H9 (cell line): ENCODE data around the gene RPL22L1. TPM values are rescaled to one million over a fixed set of nuclear protein-coding genes. Genes with fewer than 3 reads are reported as not detected.
"Not testable (repeated sequence)": the region's sequence is repeated elsewhere in the genome, so short reads cannot be mapped to it uniquely, and the experiment has no call there.

Experiments used
- DNase-seq: peaks from one replicate; pipeline ENCODE4 v3.0.0-alpha.2; 2017
- H2AFZ ChIP-seq: one replicate; pipeline ENCODE4 v1.6.1; 2013; ENCODE audit warnings: mild to moderate bottlenecking, low read length, control low read depth, moderate library complexity
- H2AK5ac ChIP-seq: 2 replicates; pipeline ENCODE4 v1.6.1; 2013; ENCODE audit warnings: low read length, control low read depth, mixed read lengths; ENCODE audit not compliant: insufficient read length
- H2BK120ac ChIP-seq: one replicate; pipeline ENCODE4 v1.6.1; 2013; ENCODE audit warnings: low read depth, mild to moderate bottlenecking, low read length, control low read depth, inconsistent platforms; ENCODE audit not compliant: poor library complexity, severe bottlenecking
- H2BK12ac ChIP-seq: 2 replicates; pipeline ENCODE4 v1.6.1; 2013; ENCODE audit warnings: low read length, control low read depth, mixed read lengths, low read depth; ENCODE audit not compliant: insufficient read length
- H2BK15ac ChIP-seq: 2 replicates; pipeline ENCODE4 v1.6.1; 2013; ENCODE audit warnings: low read depth, low read length, control low read depth
- H2BK20ac ChIP-seq: one replicate; pipeline ENCODE4 v1.6.1; 2013; ENCODE audit warnings: low read depth, mild to moderate bottlenecking, low read length, control low read depth, inconsistent platforms; ENCODE audit not compliant: poor library complexity, severe bottlenecking
- H2BK5ac ChIP-seq: 2 replicates; pipeline ENCODE4 v1.6.1; 2013; ENCODE audit warnings: low read length, control low read depth, mixed read lengths; ENCODE audit not compliant: insufficient read length
- H3K14ac ChIP-seq: 2 replicates; pipeline ENCODE4 v1.6.1; 2013; ENCODE audit warnings: low read length, control low read depth; ENCODE audit not compliant: insufficient read depth
- H3K18ac ChIP-seq: 2 replicates; pipeline ENCODE4 v1.6.1; 2013; ENCODE audit warnings: low read depth, mild to moderate bottlenecking, mixed read lengths, low read length, control low read depth; ENCODE audit not compliant: insufficient read length
- H3K23ac ChIP-seq: 2 replicates; pipeline ENCODE4 v1.6.1; 2013; ENCODE audit warnings: low read length, control low read depth, mixed read lengths, low read depth; ENCODE audit not compliant: insufficient read length
- H3K23me2 ChIP-seq: 2 replicates; pipeline ENCODE4 v1.6.1; 2013; ENCODE audit warnings: low read depth, mild to moderate bottlenecking, mixed read lengths, low read length, control low read depth; ENCODE audit not compliant: insufficient read length, poor library complexity, severe bottlenecking
- H3K27ac ChIP-seq: 2 replicates; pipeline ENCODE4 v1.5.1; 2013; ENCODE audit warnings: low read length, control low read depth, mixed read lengths, low read depth; ENCODE audit not compliant: insufficient read length
- H3K27me3 ChIP-seq: 2 replicates; pipeline ENCODE4 v1.6.1; 2013; ENCODE audit warnings: low read length, control low read depth, inconsistent platforms; ENCODE audit not compliant: insufficient read depth
- H3K4ac ChIP-seq: 2 replicates; pipeline ENCODE4 v1.6.1; 2013; ENCODE audit warnings: low read depth, mild to moderate bottlenecking, control low read depth, inconsistent platforms, low read length, moderate library complexity
- H3K4me1 ChIP-seq: 2 replicates; pipeline ENCODE4 v1.6.1; 2013; ENCODE audit warnings: low read length, control low read depth, inconsistent platforms; ENCODE audit not compliant: insufficient read depth
- H3K4me2 ChIP-seq: 2 replicates; pipeline ENCODE4 v1.6.1; 2013; ENCODE audit warnings: low read length, control low read depth, mixed read lengths; ENCODE audit not compliant: insufficient read length, insufficient read depth
- H3K56ac ChIP-seq: 2 replicates; pipeline ENCODE4 v1.6.1; 2013; ENCODE audit warnings: low read depth, mild to moderate bottlenecking, mixed read lengths, low read length, control low read depth; ENCODE audit not compliant: insufficient read length
- H3K79me1 ChIP-seq: 2 replicates; pipeline ENCODE4 v1.6.1; 2013; ENCODE audit warnings: low read depth, mild to moderate bottlenecking, moderate library complexity, low read length, control low read depth, inconsistent platforms; ENCODE audit not compliant: insufficient read depth, poor library complexity, severe bottlenecking
- H3K79me2 ChIP-seq: 2 replicates; pipeline ENCODE4 v1.6.1; 2013; ENCODE audit warnings: low read length, control low read depth, inconsistent platforms; ENCODE audit not compliant: insufficient read depth
- H3K9ac ChIP-seq: 2 replicates; pipeline ENCODE4 v1.6.1; 2013; ENCODE audit warnings: low read length, control low read depth, mixed read lengths; ENCODE audit not compliant: insufficient read length; ENCODE audit errors: extremely low read depth
- H3K9me3 ChIP-seq: one replicate; pipeline ENCODE4 v1.6.1; 2013; ENCODE audit warnings: low read depth, low read length, inconsistent platforms; ENCODE audit not compliant: control insufficient read depth
- H3T11ph ChIP-seq: one replicate; pipeline ENCODE4 v1.6.1; 2013; ENCODE audit warnings: mild to moderate bottlenecking, low read length, control low read depth, inconsistent platforms
- H4K20me1 ChIP-seq: one replicate; pipeline ENCODE4 v1.6.1; 2013; ENCODE audit not compliant: control insufficient read depth, insufficient read length, insufficient read depth
- H4K5ac ChIP-seq: 2 replicates; pipeline ENCODE4 v1.6.1; 2013; ENCODE audit warnings: low read depth, mild to moderate bottlenecking, mixed read lengths, low read length, control low read depth; ENCODE audit not compliant: insufficient read length
- H4K8ac ChIP-seq: replicated peaks from 2 replicates; pipeline ENCODE4 v1.6.1; 2013; ENCODE audit warnings: low read length, control low read depth, mixed read lengths, low read depth; ENCODE audit not compliant: insufficient read length
- H4K91ac ChIP-seq: 2 replicates; pipeline ENCODE4 v1.6.1; 2013; ENCODE audit warnings: low read depth, mild to moderate bottlenecking, moderate library complexity, mixed read lengths, low read length, control low read depth; ENCODE audit not compliant: insufficient read length
- H3K27ac Mint-ChIP-seq, 3 experiments: 2 replicates in 2 of 3; 3 replicates in 1 of 3; pipeline ENCODE4 v1.8.0; 2020 to 2021; ENCODE audit warnings: mixed read lengths in 3 of 3, mild to moderate bottlenecking in 1 of 3, moderate library complexity in 1 of 3
- H3K27me3 Mint-ChIP-seq: 2 replicates; pipeline ENCODE4 v1.8.0; 2021; ENCODE audit warnings: low read depth, mild to moderate bottlenecking, moderate library complexity, mixed read lengths
- H3K36me3 Mint-ChIP-seq, 3 experiments: 2 replicates in 2 of 3; 3 replicates in 1 of 3; pipeline ENCODE4 v1.8.0; 2020 to 2021; ENCODE audit warnings: low read depth in 3 of 3, mixed read lengths in 3 of 3; ENCODE audit not compliant: insufficient read depth in 1 of 3
- H3K4me1 Mint-ChIP-seq, 2 experiments: 2 replicates each; pipeline ENCODE4 v1.8.0; 2020; ENCODE audit warnings: mixed read lengths in 2 of 2
- H3K4me3 Mint-ChIP-seq, 2 experiments: 2 replicates in 1 of 2; 3 replicates in 1 of 2; pipeline ENCODE4 v1.8.0; 2020 to 2021; ENCODE audit warnings: mild to moderate bottlenecking in 2 of 2, mixed read lengths in 2 of 2, moderate library complexity in 1 of 2
- H3K9me3 Mint-ChIP-seq, 2 experiments: 2 replicates in 1 of 2; 3 replicates in 1 of 2; pipeline ENCODE4 v1.8.0; 2020; ENCODE audit warnings: mild to moderate bottlenecking in 2 of 2, mixed read lengths in 2 of 2, moderate library complexity in 1 of 2
- WGBS: extraction: QIAGEN DNeasy Blood & Tissue Kit; methylation state at CpG from one replicate; pipeline ENCODE4 v1.1.7; 2013; ENCODE audit warnings: missing lambda C conversion rate, low lambda C conversion rate, mixed read lengths; ENCODE audit not compliant: insufficient read length; ENCODE audit errors: extremely low coverage; 5-methylcytosine and 5-hydroxymethylcytosine counted together
- total RNA-seq: library from RNA; stranded (reverse); gene quantifications from 2 replicates; pipeline ENCODE4 v1.2.1, GENCODE V29; 2021
- TF ChIP-seq, protein P1 (sequence below): fragments of 200-600 bp; sonication (generic); conservative IDR thresholded peaks from 3 replicates; pipeline ENCODE4 v1.8.0; 2021; ENCODE audit warnings: antibody characterized with exemption, mild to moderate bottlenecking

The RPL22L1 gene
- total RNA-seq, 1 experiment from 2014 or later: 100 TPM

DNA sequence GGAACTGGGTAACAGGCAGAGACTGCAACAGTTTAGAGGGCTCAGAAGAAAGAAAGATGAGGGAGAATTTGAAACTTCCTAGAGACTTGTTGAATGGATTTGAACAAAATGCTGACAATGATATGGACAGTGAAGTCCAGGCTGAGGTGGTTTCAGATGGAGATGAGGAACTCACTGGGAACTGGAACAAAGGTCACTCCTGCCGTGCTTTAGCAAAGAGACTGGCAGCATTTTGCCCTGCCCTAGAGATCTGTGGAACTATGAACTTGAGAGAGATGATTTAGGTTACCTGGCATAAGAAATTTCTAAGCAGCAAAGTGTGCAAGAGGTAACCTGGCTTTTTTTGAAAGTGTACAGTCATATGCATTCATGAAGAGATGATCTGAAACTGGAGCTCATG, 26.8 kb upstream of the RPL22L1 start:
- no peaks in the 10 kb centered on the region for H3K27me3 ChIP-seq
- Mint-ChIP-seq H3K27ac (no peak overlapping the region), H3K27me3 (no peaks in the 10 kb centered on the region; the same call in 1 of the 2 replicates), H3K36me3 (peaks cover 24% of the 10 kb centered on the region in 3 experiments), H3K4me1 (no peaks in the 10 kb centered on the region), H3K9me3 (peaks cover 17 to 21% of the 10 kb centered on the region in 2 experiments), H3K4me3 (no peak overlapping the region)
- H2BK5ac ChIP-seq: no peak overlapping the region
- H4K20me1 ChIP-seq: no peaks in the 10 kb centered on the region
- no peak overlapping the region for H2AK5ac ChIP-seq
- DNase-seq: no peak
- no peaks in the 10 kb centered on the region for H3K23me2 ChIP-seq
- no peaks in the 10 kb centered on the region for H3K79me1 ChIP-seq
- H4K8ac ChIP-seq: no peak overlapping the region
- no CpG with 5 or more reads among the region's 1 CpG for WGBS
- H2BK120ac ChIP-seq: no peak overlapping the region
- H3K14ac ChIP-seq: no peak overlapping the region
- H3K27ac ChIP-seq: no peak overlapping the region
- no peak overlapping the region for H2AFZ ChIP-seq
- no peaks in the 10 kb centered on the region for H3K9me3 ChIP-seq
- H3K4me1 ChIP-seq: no peaks in the 10 kb centered on the region
- no peak overlapping the region for H2BK20ac ChIP-seq
- H3K4ac ChIP-seq: no peak overlapping the region
- H3T11ph ChIP-seq: no peak overlapping the region
- no peak overlapping the region for H4K91ac ChIP-seq
- no peak overlapping the region for H3K4me2 ChIP-seq
- TF ChIP-seq, protein P1, sequence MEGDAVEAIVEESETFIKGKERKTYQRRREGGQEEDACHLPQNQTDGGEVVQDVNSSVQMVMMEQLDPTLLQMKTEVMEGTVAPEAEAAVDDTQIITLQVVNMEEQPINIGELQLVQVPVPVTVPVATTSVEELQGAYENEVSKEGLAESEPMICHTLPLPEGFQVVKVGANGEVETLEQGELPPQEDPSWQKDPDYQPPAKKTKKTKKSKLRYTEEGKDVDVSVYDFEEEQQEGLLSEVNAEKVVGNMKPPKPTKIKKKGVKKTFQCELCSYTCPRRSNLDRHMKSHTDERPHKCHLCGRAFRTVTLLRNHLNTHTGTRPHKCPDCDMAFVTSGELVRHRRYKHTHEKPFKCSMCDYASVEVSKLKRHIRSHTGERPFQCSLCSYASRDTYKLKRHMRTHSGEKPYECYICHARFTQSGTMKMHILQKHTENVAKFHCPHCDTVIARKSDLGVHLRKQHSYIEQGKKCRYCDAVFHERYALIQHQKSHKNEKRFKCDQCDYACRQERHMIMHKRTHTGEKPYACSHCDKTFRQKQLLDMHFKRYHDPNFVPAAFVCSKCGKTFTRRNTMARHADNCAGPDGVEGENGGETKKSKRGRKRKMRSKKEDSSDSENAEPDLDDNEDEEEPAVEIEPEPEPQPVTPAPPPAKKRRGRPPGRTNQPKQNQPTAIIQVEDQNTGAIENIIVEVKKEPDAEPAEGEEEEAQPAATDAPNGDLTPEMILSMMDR: no peak
- H3K79me2 ChIP-seq: no peaks in the 10 kb centered on the region
- no peak overlapping the region for H4K5ac ChIP-seq
- no peak overlapping the region for H2BK12ac ChIP-seq
- H3K23ac ChIP-seq: no peak overlapping the region
- no peak overlapping the region for H2BK15ac ChIP-seq
- H3K18ac ChIP-seq: no peak overlapping the region
- H3K56ac ChIP-seq: no peak overlapping the region
- no peak overlapping the region for H3K9ac ChIP-seq

DNA sequence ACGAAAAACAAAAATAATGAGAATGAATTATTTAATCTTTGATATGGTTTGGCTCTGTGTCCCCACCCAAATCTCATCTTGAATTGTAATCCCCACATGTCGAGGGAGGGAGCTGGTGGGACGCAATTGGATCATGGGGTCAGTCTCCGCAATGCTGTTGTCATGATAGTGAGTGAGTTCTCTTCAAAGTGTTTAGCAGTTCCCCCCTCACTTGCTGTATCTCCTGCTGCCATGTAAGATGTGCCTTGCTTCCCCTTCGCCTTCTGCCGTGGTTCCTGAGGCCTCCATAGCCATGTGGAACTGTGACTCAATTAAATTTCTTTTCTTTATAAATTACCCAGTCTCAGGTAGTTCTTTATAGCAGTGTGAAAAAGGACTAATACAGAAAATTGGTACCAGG, 26.3 kb upstream of the RPL22L1 start:
- H3K27ac ChIP-seq, H3K79me2 ChIP-seq, H3K27ac Mint-ChIP-seq, H3K56ac ChIP-seq, H3K4me1 ChIP-seq, H3K79me1 ChIP-seq, H3T11ph ChIP-seq, H3K4me1 Mint-ChIP-seq, H2AFZ ChIP-seq, H3K18ac ChIP-seq, H3K27me3 ChIP-seq, H2AK5ac ChIP-seq, H3K14ac ChIP-seq, H4K91ac ChIP-seq, H3K9me3 ChIP-seq, H4K20me1 ChIP-seq, H3K23ac ChIP-seq, H3K4ac ChIP-seq, H2BK12ac ChIP-seq, H4K5ac ChIP-seq, H4K8ac ChIP-seq, H3K4me3 Mint-ChIP-seq, H3K4me2 ChIP-seq, H2BK5ac ChIP-seq, DNase-seq, H2BK20ac ChIP-seq, H3K27me3 Mint-ChIP-seq, H3K9ac ChIP-seq, H2BK15ac ChIP-seq, H2BK120ac ChIP-seq, H3K23me2 ChIP-seq: not testable (repeated sequence)
- peaks cover 24% of the 10 kb centered on the region in 3 experiments for H3K36me3 Mint-ChIP-seq
- peaks cover 17 to 21% of the 10 kb centered on the region in 2 experiments for H3K9me3 Mint-ChIP-seq
- WGBS: no CpG with 5 or more reads among the region's 6 CpGs
